ENCODE data around the gene ARMC9. TPM values are rescaled to one million over a fixed set of nuclear protein-coding genes. Genes with fewer than 3 reads are reported as not detected.

ARMC9 gene
- total RNA-seq, 1 donor from 2014 or later = 9.0 TPM

- no peak for TF ChIP-seq CTCF (IDR thresholded peaks at IDR 0.05)
- no peaks in the 10 kb centered on the region for H3K27me3 Mint-ChIP-seq
- H3K9me3 Mint-ChIP-seq = peaks cover 6% of the 10 kb centered on the region
- CTCF ChIA-PET = no interaction called here
- ATAC-seq (ENCODE audit: low read depth) (no peak), DNase-seq (no peak)
- H3K27ac Mint-ChIP-seq = no peak overlapping the region
- H3K4me1 Mint-ChIP-seq = no peaks in the 10 kb centered on the region
- no peak overlapping the region for H3K4me3 Mint-ChIP-seq
- POLR2A ChIA-PET = no interaction called here
- no peaks in the 10 kb centered on the region for H3K36me3 Mint-ChIP-seq (ENCODE audit: low read depth)
- intact Hi-C loops (cut with micrococcal nuclease) = no loop called here
Observed at GRCh38 chr2:231380991-231381847, 182.8 kb downstream of the ARMC9 start.

DNA sequence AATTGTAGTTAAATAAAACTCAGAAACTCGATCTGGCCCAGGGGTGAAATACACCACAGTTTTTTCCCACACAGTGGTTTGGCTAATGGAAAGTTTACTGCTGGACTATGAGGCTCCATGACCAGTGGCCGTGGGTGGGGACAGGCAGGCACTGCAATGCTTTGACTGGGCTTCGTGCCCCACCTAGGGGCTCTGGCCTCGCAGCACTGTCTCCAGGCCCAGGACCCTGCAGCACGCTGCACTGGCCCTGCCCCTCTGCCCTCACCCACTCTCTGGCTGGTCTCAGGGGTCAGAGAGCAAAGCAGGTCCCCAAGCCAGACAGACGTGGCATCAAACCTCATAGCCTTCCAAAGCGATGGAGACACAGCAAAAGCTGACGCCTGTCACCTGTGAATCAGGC is 183.7 kb downstream of the ARMC9 start:
- TF ChIP-seq CTCF (IDR thresholded peaks at IDR 0.05) = no peak

DNA sequence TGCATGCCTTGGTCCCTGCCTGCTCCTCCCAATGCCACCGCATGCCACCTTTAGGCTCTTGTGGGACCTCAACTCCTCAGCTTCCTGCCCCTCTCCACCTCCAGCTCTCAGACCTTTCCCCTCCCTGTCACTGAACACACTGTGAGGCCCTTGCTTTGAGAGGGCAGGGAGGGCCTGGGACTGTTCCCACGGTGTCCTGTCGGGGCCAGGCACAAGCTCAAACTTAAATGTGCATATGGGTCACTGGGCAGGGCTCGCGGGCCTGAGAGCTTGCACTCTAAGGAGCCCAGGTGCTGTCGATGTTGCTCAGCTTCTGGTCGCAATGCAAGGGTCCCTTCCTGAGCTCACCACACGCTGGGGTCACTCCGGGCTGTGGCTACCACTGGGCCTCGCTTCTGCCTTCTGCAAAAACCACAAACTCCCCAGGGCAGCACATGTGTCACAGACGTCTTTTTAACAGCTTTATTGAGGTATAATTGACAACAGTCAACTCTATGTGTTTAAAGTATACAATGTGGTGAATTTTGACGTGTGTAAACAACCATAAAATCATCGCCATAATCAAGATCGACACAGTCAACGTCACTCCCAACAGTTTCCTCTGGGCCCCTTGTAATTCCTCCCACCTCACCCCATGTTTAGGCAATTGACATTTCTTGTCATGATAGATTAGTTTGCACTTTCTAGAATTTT is 185.1 kb downstream of the ARMC9 start:
- POLR2A ChIA-PET = interaction anchor here (0.5 to 2.5 kb wide), 2 partner anchors 11 to 516 kb away, joined by 6 to 12 read pairs; partner anchors contain the start of gene B3GNT7
- no peak for ATAC-seq (ENCODE audit: low read depth)
- DNase-seq = no peak
- intact Hi-C loops (cut with micrococcal nuclease) = no loop called here
- TF ChIP-seq CTCF (IDR thresholded peaks at IDR 0.05) = no peak
- no peaks in the 10 kb centered on the region for H3K27me3 Mint-ChIP-seq
- CTCF ChIA-PET = interaction anchor here (0.8 kb wide), 1 partner anchor 280 kb away, joined by 3 read pairs; no protein-coding TSS in a partner anchor
- H3K27ac Mint-ChIP-seq = no peak overlapping the region
- peaks cover 6% of the 10 kb centered on the region for H3K9me3 Mint-ChIP-seq
- H3K36me3 Mint-ChIP-seq (ENCODE audit: low read depth) = no peaks in the 10 kb centered on the region
- H3K4me3 Mint-ChIP-seq = no peak overlapping the region
- peaks cover 5% of the 10 kb centered on the region for H3K4me1 Mint-ChIP-seq

More for the DNA sequence above, 183.7 kb downstream of the ARMC9 start:
- ATAC-seq (ENCODE audit: low read depth) (no peak), DNase-seq (no peak)
- H3K27me3 Mint-ChIP-seq = no peaks in the 10 kb centered on the region
- H3K9me3 Mint-ChIP-seq = peaks cover 6% of the 10 kb centered on the region
- no peak overlapping the region for H3K27ac Mint-ChIP-seq
- no peaks in the 10 kb centered on the region for H3K4me1 Mint-ChIP-seq
- ChIA-PET CTCF (no interaction called here), POLR2A (no interaction called here)
- H3K36me3 Mint-ChIP-seq (ENCODE audit: low read depth) = no peaks in the 10 kb centered on the region
- no peak overlapping the region for H3K4me3 Mint-ChIP-seq
- intact Hi-C loops (cut with micrococcal nuclease) = no loop called here

DNA sequence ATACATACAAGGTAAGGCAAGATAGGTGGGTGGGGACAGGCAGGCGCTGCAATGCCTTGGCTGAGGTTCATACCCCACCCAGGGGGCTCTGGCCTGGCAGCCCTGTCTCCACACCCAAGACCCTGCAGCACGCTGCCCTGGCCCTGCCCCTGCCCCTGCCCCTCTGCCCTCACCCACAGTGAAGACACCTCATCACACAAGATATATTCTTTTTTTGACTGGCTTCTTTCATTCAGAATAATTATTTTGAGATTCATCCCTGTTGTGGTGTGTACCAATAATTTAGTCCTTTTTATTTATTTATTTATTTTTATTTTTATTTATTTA is 185.6 kb downstream of the ARMC9 start:
- ATAC-seq (ENCODE audit: low read depth) (no peak), DNase-seq (no peak)
- POLR2A ChIA-PET = interaction anchor here (2.5 kb wide), 1 partner anchor 10 kb away, joined by 12 read pairs; the partner anchor contains the start of gene B3GNT7
- Mint-ChIP-seq H3K4me1 (peaks cover 5% of the 10 kb centered on the region), H3K36me3 (ENCODE audit: low read depth) (peaks cover 4% of the 10 kb centered on the region), H3K27me3 (no peaks in the 10 kb centered on the region), H3K27ac (no peak overlapping the region), H3K9me3 (peaks cover 6% of the 10 kb centered on the region), H3K4me3 (no peak overlapping the region)
- intact Hi-C loops (cut with micrococcal nuclease) = no loop called here
- no peak for TF ChIP-seq CTCF (IDR thresholded peaks at IDR 0.05)
- CTCF ChIA-PET = no interaction called here

DNA sequence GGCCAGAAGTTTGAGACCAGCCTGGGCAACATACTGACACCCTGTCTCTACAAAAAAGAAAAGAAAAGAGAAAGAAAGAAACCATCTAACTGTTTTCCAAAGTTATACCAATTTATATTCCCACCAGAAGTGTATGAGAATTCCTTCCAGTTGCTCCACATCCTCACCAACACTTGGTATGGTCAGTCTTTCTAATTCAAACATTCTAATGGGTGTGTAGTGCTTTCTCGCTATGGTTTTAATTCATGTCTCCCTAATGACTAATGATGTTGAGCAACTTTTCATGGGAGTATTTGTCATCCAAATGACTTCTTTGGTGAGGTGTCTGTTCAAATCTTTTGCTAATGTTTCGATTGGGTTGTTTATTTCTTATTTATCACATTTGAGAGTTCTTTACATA is 186.5 kb downstream of the ARMC9 start:
- DNase-seq (no peak), ATAC-seq (ENCODE audit: low read depth) (no peak)
- Mint-ChIP-seq H3K27me3 (no peaks in the 10 kb centered on the region), H3K27ac (no peak overlapping the region), H3K36me3 (ENCODE audit: low read depth) (peaks cover 11% of the 10 kb centered on the region), H3K4me1 (peaks cover 7% of the 10 kb centered on the region), H3K9me3 (peaks cover 6% of the 10 kb centered on the region), H3K4me3 (no peak overlapping the region)
- CTCF ChIA-PET = no interaction called here
- no peak for TF ChIP-seq CTCF (IDR thresholded peaks at IDR 0.05)
- POLR2A ChIA-PET = interaction anchor here (0.5 to 2.5 kb wide), 2 partner anchors 9 to 161 kb away, joined by 3 to 12 read pairs; partner anchors contain the start of gene B3GNT7
- intact Hi-C loops (cut with micrococcal nuclease) = no loop called here
